Activated CD4-positive, alpha-beta T cell treated with anti-CD3 and anti-CD28 coated beads, Interleukin-2, amount 50 U/mL, for 1 hour (primary cell): ENCODE data around the gene SBDS.
"Not testable (repeated sequence)": the region's sequence is repeated elsewhere in the genome, so short reads cannot be mapped to it uniquely, and the experiment has no call there.

Source experiments
- DNase-seq: peaks from one replicate; pipeline ENCODE4 v3.0.0-alpha.2; 2020

Gene SBDS

GRCh38 chr7:66994691-66995049 lies 716 bp downstream of the SBDS start:
- DNase-seq, result peak; percentile 47

- not testable (repeated sequence) for DNase-seq
These were observed 1.3 kb downstream of the SBDS start for GRCh38 chr7:66994051-66994450.

- DNase-seq, result not testable (repeated sequence)
These were observed 5.8 kb downstream of the SBDS start for GRCh38 chr7:66989552-66989951.

- DNase-seq, result not testable (repeated sequence)
These were observed 15.1 kb downstream of the SBDS start for GRCh38 chr7:66980336-66980735.

GRCh38 chr7:66979013-66979412 lies 16.4 kb downstream of the SBDS start:
- DNase-seq, result not testable (repeated sequence)

GRCh38 chr7:66978312-66978711 lies 17.1 kb downstream of the SBDS start:
- DNase-seq, result not testable (repeated sequence)

GRCh38 chr7:66974986-66975590 lies 20.3 kb downstream of the SBDS start:
- no peak for DNase-seq

GRCh38 chr7:66970310-66970709 lies 25.1 kb downstream of the SBDS start:
- no peak for DNase-seq

- not testable (repeated sequence) for DNase-seq
These were observed 26.4 kb downstream of the SBDS start for GRCh38 chr7:66969001-66969400.

- DNase-seq, result no peak
These were observed 28.4 kb downstream of the SBDS start for GRCh38 chr7:66967029-66967428.

GRCh38 chr7:66964411-66964810 lies 31.0 kb downstream of the SBDS start:
- no peak for DNase-seq

GRCh38 chr7:66961096-66961495 lies 34.3 kb downstream of the SBDS start:
- DNase-seq, result no peak

- no peak for DNase-seq
These were observed 35.2 kb downstream of the SBDS start for GRCh38 chr7:66960192-66960591.

- DNase-seq, result no peak
These were observed 36.6 kb downstream of the SBDS start for GRCh38 chr7:66958538-66959350.

- DNase-seq, result no peak
These were observed 37.6 kb downstream of the SBDS start for GRCh38 chr7:66957595-66958290.

- DNase-seq, result no peak
These were observed 42.4 kb downstream of the SBDS start for GRCh38 chr7:66953044-66953427.

GRCh38 chr7:66952343-66953043 lies 42.9 kb downstream of the SBDS start:
- no peak for DNase-seq

- no peak for DNase-seq
These were observed 44.6 kb downstream of the SBDS start for GRCh38 chr7:66950763-66951162.

GRCh38 chr7:66950311-66950710 lies 45.1 kb downstream of the SBDS start:
- DNase-seq, result no peak

- DNase-seq, result no peak
These were observed 46.8 kb downstream of the SBDS start for GRCh38 chr7:66948480-66949109.

GRCh38 chr7:66946545-66946944 lies 48.8 kb downstream of the SBDS start:
- no peak for DNase-seq

- no peak for DNase-seq
These were observed 56.1 kb downstream of the SBDS start for GRCh38 chr7:66939325-66939724.

GRCh38 chr7:66937940-66938339 lies 57.4 kb downstream of the SBDS start:
- DNase-seq, result no peak
